Activated gamma-delta T cell treated with Interleukin-2 at 50 U/mL for 16 hours (primary cell): ENCODE data around the gene CXXC5.
"Not testable (repeated sequence)": the region's sequence is repeated elsewhere in the genome, so short reads cannot be mapped to it uniquely, and the experiment has no call there.

ENCODE experiments used
- DNase-seq: peaks from one replicate; pipeline ENCODE4 v3.0.0-alpha.2; 2020

The CXXC5 gene

GRCh38 chr5:139648205-139649081 is at the start of gene CXXC5:
Gene CXXC5 (plus strand): TSS chr5:139648349. CDS start chr5:139680524, 32,175 bp downstream.
- peak; percentile 58 for DNase-seq

GRCh38 chr5:139598601-139598965 is 49.6 kb upstream of the CXXC5 start:
- DNase-seq = not testable (repeated sequence)

- DNase-seq = no peak
These were observed 47.7 kb upstream of the CXXC5 start for GRCh38 chr5:139600336-139600949.

DNA sequence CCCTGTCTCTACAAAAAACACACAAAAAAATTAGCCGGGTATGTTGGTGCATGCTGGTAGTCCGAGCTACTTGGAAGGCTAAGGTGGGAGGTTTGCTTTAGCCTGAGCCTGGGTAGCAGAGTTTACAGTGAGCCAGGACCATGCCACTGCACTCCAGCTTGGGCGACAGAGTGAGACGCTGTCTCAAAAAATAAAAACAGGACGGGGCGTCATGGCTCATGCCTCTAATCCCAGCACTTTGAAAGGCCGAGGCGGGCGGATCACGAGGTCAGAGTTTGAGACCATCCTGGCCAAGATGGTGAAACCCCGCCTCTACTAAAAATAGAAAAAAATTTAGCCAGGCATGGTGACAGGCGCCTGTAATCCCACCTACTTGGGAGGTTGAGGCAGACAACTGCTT is 46.7 kb upstream of the CXXC5 start:
- no peak for DNase-seq

GRCh38 chr5:139601948-139602347 is 46.2 kb upstream of the CXXC5 start:
- DNase-seq = not testable (repeated sequence)

DNA sequence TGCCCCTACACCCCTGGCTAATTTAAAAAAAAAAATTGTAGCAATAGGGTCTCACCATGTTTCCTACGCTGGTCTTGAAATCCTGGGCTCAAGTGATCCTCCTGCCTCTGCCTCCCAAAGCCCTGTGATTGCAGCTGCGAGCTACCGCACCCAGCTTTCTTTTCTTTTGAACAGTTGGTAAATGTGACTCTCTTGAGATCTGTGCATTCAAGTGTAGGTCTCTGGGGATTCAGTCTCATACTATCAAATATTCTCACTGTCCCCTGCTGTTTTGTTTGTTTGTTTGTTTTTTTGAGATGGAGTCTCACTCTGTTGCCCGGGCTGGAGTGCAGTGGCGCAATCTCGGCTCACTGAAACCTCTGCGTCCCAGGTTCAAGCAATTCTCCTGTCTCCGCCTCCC is 42.3 kb upstream of the CXXC5 start:
- no peak for DNase-seq

GRCh38 chr5:139611703-139612584 is 36.2 kb upstream of the CXXC5 start:
- no peak for DNase-seq

- no peak for DNase-seq
These were observed 28.3 kb upstream of the CXXC5 start for GRCh38 chr5:139619861-139620260.

GRCh38 chr5:139625398-139625797 is 22.8 kb upstream of the CXXC5 start:
- DNase-seq = not testable (repeated sequence)

GRCh38 chr5:139630855-139631254 is 17.3 kb upstream of the CXXC5 start:
- no peak for DNase-seq

GRCh38 chr5:139631520-139632165 is 16.5 kb upstream of the CXXC5 start:
- DNase-seq = no peak

GRCh38 chr5:139633295-139634027 is 14.7 kb upstream of the CXXC5 start:
- DNase-seq = peak; percentile 65

- DNase-seq = no peak
These were observed 14.2 kb upstream of the CXXC5 start for GRCh38 chr5:139634028-139634325.

DNA sequence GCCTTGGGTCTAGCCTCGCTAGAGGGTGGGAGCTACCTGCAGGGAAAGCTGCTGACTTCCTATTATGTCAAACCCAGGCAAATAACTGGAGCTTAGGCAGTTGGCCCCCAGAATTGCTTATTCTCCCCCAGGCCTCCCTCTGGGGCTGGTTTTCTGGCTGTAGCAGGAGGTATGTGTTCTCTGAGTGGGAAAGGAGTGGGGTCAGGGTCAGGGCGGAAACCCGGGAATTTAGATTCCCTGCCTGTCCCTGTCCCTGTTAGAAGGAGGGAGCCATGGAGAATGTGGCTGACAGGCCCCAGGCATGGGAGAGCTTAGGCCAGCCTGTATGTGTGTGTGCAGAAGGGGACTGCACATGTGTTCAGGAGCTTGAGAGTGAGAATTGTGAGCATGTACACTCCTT is 13.6 kb upstream of the CXXC5 start:
- DNase-seq = no peak

GRCh38 chr5:139635191-139635590 is 13.0 kb upstream of the CXXC5 start:
- DNase-seq = no peak

- no peak for DNase-seq
These were observed 12.4 kb upstream of the CXXC5 start for GRCh38 chr5:139635606-139636206.

DNA sequence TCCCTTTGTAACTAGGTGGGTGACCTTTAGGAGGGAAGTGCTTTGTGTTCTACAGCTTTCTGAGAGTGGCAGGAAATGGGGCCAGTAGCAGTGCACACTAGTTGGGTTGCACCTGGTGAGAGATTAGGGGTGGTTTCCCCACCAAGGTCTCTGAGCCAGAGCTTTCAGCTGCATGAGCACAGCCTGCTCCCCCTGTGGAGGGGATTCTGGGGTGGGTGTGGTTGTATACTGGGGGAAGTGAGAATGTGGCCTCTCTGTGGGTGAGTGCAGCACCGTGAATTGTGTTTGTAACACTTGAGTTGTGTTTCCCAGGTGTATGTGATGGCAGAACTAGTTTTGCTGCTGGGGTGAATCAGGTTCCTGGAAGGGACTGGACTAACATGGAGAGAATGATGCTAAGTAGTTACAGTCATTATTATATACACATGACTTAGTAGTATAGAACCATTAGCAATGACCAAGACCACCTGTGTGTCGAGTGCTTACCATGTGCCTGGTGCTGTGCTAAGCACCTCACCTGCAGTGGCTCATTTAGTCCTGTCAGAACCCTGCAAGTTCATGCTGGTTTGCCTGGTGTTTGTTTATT is 11.8 kb upstream of the CXXC5 start:
- peak; percentile 73 for DNase-seq

- no peak for DNase-seq
These were observed 11.2 kb upstream of the CXXC5 start for GRCh38 chr5:139636975-139637408.

- peak; percentile 59 for DNase-seq
These were observed 10.6 kb upstream of the CXXC5 start for GRCh38 chr5:139637438-139638089.

DNA sequence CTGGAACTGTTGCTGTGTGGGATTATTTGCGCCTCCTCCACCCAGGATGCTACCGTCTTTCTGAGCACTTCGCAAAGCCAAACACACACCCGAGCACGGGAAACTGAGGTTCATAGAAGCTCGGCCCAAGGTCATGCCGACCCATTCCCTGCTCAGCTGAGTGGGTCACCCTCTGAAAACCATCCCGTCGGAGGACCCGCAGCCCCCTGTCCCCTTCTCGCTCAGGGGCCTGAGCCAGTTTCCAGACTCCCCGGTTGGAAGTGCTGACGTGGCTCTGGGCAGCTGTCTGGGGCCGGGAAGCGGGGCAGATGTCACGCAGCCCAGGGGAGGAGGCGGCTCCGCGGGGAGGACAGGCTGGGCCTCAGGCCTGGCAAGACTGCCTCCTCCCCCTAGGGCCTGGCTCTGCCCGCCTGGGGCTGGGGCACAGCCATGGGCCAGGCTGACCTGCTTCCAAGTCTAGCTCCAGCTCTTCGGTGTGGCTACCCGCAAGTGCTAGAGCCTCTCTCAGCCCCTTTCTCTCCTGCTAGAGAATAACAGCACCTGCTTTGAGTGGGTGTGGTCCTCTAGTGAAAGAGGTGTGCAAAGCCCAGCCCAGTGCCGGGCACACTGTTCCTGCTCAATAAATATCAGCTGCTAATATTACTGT is 9.9 kb upstream of the CXXC5 start:
- no peak for DNase-seq
